Measurements from ENCODE around the gene OR1J1.

DNA sequence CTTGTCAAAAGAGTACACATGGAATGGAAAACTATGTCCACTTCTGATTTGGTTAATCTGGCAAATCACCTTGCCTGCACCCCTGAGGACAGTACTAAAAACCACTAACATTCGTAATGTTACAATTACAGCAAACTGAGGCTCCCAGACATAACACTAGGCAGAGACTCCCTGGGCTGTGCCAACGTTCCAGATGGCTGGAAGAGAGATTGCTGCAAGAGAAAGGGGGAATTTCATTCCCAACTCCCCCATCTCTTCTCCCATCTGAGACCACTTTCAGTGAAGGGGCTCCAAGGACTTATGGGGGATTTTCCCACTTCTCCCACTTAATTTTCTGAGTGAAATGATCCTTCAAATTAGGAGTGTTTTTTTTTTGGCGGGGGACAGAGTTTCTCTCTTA, 11.3 kb downstream of the OR1J1 start:
- no peak for TF ChIP-seq POLR2A (IDR thresholded peaks at IDR 0.05)
- TF ChIP-seq, protein P1, sequence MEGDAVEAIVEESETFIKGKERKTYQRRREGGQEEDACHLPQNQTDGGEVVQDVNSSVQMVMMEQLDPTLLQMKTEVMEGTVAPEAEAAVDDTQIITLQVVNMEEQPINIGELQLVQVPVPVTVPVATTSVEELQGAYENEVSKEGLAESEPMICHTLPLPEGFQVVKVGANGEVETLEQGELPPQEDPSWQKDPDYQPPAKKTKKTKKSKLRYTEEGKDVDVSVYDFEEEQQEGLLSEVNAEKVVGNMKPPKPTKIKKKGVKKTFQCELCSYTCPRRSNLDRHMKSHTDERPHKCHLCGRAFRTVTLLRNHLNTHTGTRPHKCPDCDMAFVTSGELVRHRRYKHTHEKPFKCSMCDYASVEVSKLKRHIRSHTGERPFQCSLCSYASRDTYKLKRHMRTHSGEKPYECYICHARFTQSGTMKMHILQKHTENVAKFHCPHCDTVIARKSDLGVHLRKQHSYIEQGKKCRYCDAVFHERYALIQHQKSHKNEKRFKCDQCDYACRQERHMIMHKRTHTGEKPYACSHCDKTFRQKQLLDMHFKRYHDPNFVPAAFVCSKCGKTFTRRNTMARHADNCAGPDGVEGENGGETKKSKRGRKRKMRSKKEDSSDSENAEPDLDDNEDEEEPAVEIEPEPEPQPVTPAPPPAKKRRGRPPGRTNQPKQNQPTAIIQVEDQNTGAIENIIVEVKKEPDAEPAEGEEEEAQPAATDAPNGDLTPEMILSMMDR (IDR thresholded peaks at IDR 0.05), result no peak
